ENCODE data around the gene CCDC190.
"Not testable (repeated sequence)": the region's sequence is repeated elsewhere in the genome, so short reads cannot be mapped to it uniquely, and the experiment has no call there.

Gene CCDC190

DNA sequence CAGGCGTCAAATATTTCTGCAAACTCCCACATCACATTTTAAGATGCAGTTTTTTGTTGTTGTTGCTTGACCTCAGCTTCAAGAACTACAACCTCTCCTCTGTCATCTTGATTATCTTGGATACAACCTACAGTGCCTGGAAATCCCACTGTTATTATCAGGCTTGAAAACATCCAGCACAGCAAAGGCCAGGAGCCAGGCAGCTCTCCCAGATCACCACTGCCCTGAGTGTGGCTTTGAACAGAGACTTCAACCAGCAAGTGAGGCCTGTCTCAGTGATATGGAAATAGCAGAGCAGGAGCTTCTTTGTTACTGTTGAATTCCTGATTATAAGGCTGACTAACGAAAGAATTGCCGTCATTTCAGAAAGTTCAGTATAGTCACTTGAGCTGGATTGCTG is 28.5 kb downstream of the CCDC190 start:
- DNase-seq (ENCODE audit: low read depth): no peak

DNA sequence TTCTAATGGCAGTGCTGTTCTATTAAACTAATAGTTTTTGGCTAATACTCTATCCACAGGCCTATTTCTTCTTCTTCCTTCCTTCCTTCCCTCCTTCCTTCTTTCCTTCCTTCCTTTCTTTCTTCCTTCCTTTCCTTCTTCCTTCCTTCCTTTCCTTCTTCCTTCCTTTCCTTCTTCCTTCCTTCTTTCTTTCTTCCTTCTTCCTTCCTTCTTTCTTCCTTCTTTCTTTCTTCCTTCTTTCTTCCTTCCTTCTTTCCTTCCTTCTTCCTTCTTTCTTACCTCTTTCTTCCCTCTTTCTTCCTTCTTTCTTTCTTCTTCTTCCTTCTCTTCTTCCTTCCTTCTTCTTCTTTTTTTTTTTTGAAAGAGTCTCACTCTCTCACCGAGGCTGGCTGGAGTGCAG is 31.7 kb downstream of the CCDC190 start:
- DNase-seq (ENCODE audit: low read depth): no peak

DNA sequence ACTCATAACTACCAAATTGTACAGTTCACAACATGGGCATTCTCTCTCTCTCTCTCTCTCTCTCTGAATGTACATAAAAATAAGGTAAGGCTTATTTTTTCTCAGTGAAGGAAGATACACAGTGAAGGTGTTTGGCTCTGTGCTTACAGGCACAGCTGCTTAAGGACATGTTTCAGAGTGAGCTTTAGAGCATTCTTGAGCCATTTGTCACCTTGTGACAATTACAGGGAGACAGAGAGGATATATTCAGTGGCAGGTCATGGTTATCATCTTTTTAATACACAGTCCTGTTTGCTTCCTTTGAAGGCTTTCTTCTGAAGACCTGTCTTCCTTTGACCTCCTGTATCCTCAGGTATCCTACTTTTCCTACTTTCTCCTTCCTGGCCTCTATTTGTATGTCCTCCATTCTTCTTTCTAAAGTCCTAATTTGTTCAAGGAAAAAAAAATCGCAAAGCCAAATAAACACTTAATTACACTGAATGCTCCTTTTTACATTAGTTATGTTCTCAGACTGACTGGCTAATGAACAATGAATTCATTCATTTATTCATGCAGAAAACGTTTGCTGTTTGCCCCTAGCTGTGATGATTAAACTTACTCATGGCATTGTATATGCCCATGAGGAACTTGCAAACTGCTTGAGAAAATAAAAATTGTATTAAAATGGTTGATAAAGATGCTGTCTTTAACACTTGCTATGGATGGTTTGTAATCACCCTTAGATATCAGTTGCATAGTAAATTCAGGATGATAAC is 37.0 kb downstream of the CCDC190 start:
- no peak for DNase-seq (ENCODE audit: low read depth)

DNA sequence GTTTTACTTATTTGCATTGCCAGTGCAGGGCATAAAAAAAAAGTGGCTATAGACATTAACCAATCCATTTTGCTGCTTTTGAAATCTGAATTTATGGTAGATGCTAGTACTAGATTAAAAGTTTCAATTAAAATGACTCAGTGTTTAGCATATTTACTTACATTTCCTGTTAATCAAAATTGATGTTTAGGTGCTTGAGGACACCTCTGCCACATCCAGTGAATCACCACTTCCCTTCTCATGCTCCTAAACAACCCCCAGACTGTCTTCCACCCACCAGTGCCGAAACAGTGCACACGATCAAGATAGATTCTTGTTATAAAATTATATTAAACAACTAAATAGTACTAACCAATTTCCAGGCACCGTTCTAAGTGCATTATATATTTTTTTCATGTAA is 37.7 kb downstream of the CCDC190 start:
- no peak for DNase-seq (ENCODE audit: low read depth)

DNA sequence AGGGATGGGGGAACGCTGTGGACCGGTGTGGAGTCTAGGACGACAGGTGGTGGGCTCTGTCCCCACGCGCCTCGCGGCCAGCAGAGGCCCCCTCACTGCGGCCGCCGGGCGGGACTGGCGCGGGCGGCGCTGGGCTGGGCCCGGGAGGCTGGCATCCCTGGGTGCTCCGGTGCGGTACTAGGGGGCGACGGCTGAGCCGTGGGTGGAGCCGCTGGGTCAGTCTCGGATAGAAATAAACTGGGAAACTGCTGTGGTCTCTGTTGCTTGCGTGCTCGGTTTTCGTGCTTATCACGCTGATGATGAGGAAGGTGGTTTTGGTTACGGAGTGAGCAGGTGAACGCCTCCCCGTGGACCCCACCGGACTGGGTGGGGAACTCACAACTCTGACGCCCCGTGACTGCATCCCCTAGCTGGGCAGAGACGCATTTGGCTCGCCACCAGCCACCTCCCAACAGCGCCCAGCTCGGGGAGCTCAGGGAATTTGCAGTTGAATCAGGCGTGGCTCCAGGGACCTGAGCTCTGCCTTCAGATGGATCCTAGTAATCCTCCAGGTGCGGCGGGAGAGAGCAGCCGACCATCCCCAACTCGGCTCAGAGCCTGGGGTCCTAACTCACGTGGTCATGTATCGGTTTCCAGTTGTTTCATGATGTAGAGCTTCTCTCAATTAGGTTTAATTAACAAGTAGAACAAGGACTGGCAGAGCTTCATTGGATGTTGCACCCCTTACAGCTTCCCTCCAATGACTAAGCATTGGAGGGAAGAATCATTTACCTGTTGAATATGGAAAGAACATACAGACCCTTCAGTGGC is 38.4 kb downstream of the CCDC190 start:
- DNase-seq (ENCODE audit: low read depth): no peak

DNA sequence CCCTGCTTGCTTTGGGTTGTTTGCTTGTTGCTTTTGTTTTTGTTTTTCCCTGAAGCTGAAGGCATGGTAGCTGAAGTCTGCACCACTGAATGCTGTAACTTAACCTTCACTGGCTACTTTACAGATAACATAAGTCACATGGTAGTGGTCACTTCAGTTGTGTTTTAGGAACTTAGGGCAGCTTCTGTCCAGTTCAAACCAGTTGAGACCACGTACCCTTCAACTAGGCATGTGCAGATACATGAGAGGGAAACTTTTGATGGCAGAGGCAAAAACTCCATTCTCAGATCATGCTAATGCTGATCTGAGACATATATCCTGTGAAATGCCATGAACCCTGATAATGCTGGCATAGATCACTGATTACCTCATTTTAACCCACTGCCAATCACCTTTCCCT is 42.3 kb downstream of the CCDC190 start:
- DNase-seq (ENCODE audit: low read depth): not testable (repeated sequence)

DNA sequence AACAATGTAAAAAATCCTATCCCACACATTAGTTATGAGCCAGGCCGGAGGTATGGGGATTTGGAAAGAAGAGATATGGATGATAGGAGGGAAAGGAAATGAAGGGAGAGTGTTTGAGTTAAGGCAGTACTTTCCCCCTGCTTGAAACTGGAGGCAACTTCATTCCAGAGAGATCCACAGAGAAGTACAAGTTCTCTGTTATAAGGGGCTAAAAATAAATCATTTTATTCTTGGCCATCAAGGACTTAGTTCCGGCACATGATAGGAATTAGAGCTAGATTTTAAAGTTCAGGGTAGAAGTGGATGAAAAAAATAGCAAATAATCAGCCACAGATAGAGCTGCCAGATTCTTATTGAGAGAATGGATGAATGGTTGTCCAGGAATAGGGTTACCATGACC is 42.8 kb downstream of the CCDC190 start:
- DNase-seq (ENCODE audit: low read depth): not testable (repeated sequence)

DNA sequence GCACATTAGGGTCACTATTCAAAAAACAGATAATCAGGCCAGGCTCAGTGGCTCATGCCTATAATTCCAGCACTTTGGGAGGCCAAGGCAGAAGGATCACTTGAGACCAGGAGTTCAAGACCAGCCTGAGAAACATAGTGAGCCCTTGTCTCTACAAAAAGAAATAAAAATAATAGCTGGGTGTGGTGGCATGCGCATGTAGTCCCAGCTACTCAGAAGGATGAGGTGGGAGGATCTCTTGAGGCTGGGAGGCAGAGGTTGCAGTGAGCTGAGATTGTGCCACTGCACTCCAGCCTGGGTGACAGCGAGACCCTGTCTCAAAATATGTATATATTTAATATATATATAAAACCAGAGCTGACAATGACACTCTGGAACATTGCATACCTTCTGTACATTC is 48.6 kb downstream of the CCDC190 start:
- not testable (repeated sequence) for DNase-seq (ENCODE audit: low read depth)

DNA sequence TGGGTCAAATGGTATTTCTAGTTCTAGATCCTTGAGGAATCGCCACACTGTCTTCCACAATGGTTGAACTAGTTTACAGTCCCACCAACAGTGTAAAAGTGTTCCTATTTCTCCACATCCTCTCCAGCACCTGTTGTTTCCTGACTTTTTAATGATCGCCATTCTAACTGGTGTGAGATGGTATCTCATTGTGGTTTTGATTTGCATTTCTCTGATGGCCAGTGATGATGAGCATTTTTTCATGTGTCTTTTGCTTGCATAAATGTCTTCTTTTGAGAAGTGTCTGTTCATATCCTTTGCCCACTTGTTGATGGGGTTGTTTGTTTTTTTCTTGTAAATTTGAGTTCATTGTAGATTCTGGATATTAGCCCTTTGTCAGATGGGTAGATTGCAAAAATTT is 53.5 kb downstream of the CCDC190 start:
- not testable (repeated sequence) for DNase-seq (ENCODE audit: low read depth)

All from activated T-cell treated with anti-CD3 and anti-CD28 coated beads for 48 hours (primary cell).